Fibroblast of skin of right quadriceps (primary cell): ENCODE data around the gene PALD1.
"Not testable (repeated sequence)": the region's sequence is repeated elsewhere in the genome, so short reads cannot be mapped to it uniquely, and the experiment has no call there.

Experiments used
- DNase-seq: peaks from one replicate; pipeline ENCODE4 v3.0.0-alpha.2; 2013

PALD1 gene

GRCh38 chr10:70592746-70593512 lies 114.4 kb downstream of the PALD1 start:
- no peak for DNase-seq

- no peak for DNase-seq
Measured at GRCh38 chr10:70593513-70593890, 114.9 kb downstream of the PALD1 start.

GRCh38 chr10:70594161-70594560 lies 115.6 kb downstream of the PALD1 start:
- DNase-seq: no peak

- no peak for DNase-seq
Measured at GRCh38 chr10:70595566-70596016, 117.0 kb downstream of the PALD1 start.

GRCh38 chr10:70596110-70596798 lies 117.7 kb downstream of the PALD1 start:
- no peak for DNase-seq

GRCh38 chr10:70596860-70597809 lies 118.6 kb downstream of the PALD1 start:
- no peak for DNase-seq

DNA sequence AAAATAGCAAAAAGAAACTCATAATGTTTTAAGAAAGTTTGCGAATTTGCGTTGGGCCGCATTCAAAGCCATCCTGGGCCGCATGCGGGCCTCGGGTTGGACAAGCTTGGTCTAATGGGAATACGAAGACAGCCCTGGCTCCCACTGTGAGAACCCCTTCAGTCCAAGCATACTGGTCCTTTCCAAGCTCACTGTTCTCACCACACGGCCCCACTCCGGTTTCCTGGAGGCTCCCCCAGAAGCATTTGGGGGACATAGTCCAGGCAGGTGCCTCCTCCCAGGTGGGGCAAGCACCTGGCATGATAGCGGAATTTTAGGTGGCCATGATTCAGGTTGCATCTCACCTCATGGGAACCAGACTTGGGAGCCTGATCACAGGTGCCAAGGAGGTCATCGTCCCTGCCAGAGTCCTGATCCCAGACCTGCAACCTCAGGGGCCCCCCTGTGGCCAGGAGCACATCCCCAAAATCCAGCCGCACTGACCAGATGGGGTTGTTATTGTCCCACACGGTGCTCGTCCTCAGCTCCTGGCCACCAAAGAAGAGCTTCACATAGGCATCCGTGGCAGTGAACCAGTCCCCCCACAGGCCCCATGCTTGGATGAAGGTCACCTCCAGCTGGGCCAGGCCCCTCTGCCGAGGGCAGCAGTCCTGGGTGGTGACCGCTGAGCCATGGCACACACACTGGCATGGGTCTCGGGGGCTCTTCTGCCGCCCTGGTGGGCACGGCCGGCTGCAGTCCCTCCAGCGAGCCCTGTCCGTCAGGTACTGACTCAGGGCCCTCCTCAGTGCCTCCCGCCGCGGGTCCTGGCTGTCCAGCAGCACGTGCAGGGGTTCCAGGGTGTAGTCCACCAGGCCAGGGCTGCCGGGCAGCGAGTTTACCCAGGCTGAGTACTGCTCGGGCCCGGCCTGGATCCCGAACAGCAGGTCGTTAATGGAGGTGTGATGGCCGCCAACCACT lies 119.6 kb downstream of the PALD1 start:
- no peak for DNase-seq

DNA sequence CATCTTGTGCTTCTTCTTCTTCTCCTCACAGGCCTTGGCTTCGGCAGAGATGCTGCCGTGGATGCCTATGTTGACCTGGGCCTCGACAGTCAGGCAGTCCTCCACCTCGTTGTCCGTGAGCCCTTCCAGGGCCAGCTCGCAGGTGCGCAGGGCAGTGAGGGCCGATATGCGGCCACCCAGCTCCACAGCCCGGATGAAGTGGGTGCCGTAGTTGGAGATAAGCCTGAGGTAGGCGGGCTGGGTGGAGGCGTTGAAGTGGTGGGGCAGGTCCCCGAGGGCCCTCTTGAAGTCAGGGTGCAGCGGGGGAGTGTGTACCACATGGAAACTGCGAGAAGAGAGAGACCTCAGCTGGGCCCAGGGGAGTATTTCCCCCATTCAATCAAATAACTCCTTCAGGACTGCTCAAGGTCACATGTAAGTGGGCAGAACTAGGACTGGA lies 120.3 kb downstream of the PALD1 start:
- no peak for DNase-seq

DNA sequence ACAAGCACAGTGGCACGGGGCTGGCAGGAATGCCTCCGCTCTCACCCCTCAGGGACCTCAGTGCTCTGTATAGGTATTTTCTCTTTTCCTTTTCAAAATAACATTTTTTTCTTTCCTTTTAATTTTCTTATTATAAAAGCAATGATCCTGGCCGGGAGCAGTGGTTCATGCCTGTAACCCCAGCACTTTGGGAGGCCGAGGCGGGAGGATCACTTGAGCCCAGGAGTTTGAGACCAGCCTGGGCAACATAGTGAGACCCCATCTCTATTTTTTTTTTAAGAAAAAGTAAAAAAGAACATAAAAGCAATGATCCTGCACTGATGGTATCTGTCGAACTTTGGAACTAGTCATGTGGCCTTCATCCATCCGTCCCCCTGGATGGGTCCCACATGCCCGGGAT lies 120.8 kb downstream of the PALD1 start:
- DNase-seq: no peak

DNA sequence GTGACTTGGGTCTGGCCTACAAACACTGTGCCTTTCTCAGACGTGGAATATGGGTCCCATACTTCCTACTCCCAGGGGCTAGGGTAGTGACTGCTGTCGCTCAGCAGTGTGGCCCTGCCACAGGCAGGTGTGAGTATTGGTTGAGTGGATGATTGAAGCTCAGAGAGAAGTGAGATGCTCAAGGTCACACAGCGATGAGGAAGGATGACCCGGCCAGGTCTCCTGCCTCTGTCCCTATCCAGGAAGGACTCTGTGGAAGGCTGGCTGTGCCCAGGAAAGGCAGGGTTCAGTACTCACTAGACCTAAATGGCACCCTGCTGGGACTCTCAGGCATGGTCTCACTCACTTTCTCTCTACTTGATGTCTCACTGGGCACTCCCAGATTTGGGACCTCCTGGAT lies 121.2 kb downstream of the PALD1 start:
- DNase-seq: no peak

DNA sequence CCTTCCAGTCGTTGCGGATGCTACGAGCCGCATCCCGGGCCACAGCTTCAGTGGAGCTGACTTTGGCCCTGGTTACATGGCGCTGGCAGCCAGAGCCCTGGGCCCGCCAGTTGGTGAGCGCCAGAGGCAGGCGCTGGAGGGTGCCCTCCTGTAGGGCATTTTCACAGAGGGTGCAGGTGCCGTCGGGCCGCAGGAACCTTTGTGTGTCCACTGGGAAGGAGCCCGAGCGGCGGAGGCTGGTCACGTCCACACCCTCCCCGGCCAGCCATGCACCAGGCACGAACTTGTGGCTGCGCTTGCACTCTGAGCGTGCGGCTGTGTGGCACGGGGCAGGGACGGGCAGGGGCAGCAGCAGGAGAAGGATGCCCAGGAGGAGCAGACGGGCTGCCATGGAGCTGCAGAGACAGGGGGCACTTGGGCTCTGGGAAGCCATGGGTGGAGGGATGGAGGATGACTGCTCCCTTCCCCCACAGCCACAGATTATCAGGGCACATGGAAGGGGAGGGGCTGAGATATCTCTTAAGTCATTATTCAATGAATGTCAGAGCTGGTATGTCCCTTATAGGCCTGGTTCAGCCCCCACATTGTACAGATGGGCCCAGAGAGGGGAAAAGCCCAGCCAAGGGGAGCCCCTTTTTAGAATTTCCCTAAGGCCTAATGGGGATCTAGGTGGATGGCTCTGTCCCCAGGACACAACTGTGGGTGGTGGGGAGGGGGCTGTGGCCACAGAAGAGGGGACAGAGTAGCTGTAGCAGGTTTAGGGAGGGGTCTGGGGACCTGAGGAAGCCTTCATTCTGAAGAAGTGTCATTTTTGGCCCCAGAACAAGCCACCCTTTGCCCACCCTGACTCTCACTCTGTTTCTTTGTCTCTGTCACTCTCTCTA lies 122.2 kb downstream of the PALD1 start:
- no peak for DNase-seq

DNA sequence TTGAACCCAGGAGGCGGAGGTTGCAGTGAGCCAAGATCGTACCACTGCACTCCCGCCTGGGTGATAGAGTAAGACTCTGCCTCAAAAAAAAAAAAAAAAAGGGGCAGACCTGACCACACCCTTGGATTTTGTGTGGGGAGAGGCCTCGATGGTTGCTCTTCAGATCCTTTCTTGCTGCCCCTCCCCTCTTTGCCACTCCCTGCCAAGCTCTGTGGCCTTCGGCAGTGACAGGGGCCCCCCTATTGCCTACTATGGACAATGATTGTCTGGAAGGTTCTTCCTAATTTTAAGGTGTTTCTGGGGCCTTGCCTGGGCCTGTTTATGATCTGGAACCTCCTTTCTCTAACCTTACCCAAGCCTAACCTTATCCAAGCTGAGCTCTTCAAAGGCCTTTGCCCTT lies 123.2 kb downstream of the PALD1 start:
- no peak for DNase-seq

DNA sequence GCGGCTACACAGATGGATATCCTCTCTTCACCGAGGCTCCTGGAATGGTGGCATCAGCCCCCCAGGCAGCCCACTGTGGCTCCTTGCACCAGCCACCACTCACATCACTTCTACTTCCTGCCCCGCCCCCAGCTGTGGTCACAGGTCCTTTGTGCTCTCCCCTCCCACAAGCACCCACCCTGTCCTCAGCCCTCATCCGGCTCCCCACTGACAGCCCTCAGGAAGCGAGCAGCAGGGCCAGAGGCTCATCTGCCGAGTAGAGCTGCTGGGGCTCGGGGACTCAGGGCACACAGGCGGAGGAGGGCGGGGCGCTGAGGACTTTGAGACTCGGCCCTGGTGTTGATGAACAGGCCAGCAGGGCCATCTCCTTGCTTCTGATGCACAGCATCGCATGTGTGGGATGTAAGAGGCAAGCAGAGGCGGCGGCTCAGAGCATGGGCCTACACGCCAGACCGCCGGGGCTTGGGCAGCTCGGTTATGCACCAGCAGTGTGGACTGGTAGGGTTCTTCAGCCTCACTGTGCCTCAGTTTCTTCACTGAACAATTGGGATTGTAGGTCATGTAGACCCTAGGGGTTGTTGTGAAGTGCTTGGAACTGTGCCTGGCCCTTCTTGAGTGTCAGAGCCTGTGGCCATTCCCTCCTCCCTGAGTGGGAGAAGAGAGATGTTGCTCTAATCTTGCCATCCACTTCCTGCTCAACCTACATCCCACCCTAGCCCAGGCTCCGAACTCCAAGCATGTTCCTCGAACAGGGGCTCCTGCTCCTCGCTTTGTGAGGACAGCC lies 124.3 kb downstream of the PALD1 start, which contains the start of gene PRF1:
Gene PRF1, minus strand, starts transcription at position 77 of the 784 bp plus-strand sequence. CDS start 1,839 bp downstream, outside the sequence.
- DNase-seq: no peak

DNA sequence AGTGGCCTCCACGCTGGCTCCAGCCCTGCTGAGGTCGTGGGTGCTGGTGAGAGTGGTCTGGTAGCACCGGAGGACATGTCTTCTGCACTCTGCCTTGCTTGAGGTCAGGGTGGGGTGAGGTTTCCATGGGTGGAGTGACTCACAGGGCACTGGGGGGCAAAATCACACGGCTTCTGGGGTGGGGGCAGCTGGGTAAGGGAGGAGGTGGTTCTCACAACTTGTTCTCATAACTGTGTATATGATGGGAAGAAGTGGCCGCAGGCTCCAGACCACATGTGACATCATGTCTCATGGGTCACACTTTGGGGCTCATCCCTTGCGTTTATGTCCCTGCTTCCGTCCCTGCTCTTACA lies 124.9 kb downstream of the PALD1 start:
- no peak for DNase-seq

- DNase-seq: no peak
Measured at GRCh38 chr10:70604106-70604505, 125.5 kb downstream of the PALD1 start.

DNA sequence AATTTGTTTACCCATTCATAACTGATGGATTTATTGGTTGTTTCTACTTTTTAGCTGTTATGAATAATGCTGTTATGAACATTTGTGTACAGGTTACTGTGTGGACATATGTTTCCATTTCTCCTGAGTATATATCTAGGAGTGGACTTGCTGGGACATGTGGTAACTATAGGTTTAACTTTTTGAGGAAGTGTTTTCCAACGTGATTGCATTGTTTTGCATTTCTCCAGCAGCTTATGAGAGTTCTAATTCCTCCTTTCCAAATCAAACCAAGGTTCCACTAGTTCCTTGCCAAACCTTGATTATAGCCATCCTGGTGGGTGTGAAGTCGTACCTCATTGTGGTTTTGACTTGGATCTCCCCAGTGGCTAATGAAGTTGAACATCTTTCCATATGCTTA lies 126.6 kb downstream of the PALD1 start:
- DNase-seq: no peak

- no peak for DNase-seq
Measured at GRCh38 chr10:70607936-70608335, 129.4 kb downstream of the PALD1 start.

DNA sequence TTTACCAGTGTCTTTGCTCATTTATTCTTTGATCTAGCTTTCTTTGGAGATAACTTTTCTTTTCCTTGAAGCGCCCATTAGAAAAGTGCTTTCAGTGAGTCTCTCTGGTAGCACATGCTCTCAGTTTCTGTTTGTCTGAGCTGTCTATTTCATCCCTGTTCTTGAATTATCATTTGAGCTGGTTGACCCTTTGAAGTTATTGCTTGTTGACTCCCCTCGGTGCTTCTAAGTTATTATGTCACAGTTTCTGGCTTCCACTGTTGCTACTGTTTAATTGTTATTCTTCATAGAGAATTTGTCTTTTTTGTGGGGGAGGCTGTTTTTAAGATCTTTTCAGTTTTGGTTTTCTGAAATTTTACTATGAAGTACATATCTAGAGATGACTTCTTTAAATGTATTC lies 135.4 kb downstream of the PALD1 start:
- no peak for DNase-seq

- not testable (repeated sequence) for DNase-seq
Measured at GRCh38 chr10:70614364-70614763, 135.8 kb downstream of the PALD1 start.

GRCh38 chr10:70615211-70615610 lies 136.6 kb downstream of the PALD1 start:
- DNase-seq: no peak
